Measurements from ENCODE around the gene SSBP3.

- TF ChIP-seq CTCF (IDR thresholded peaks at IDR 0.05) = no peak
- TF ChIP-seq POLR2A (IDR thresholded peaks at IDR 0.05) = no peak
Measured at GRCh38 chr1:54405898-54406293, 298 bp downstream of the SSBP3 start.
